IMR-90 (cell line): Measurements from ENCODE around the gene SLC4A11. TPM values are rescaled to one million over a fixed set of nuclear protein-coding genes. Genes with fewer than 3 reads are reported as not detected.

Experiments
- ATAC-seq: fragments of 200-7000 bp; cut with Tn5 transposase; 2 replicates; pipeline ENCODE4 v1.9.1; 2020; ENCODE audit warnings: low read depth, mild to moderate bottlenecking, moderate library complexity
- BruUV-seq: library from RNA; stranded (reverse); fragments of 400-500 nt; replicated peaks from 2 replicates; lab custom pipeline; 2021; lab: Mats Ljungman, UMichigan
- CTCF ChIA-PET: fragments of 300-600 bp; formaldehyde crosslinking; extraction: SDS; loops from one replicate; lab custom pipeline; 2021; ENCODE audit warnings: antibody characterized with exemption; lab: Yijun Ruan, JAX
- POLR2A ChIA-PET: fragments of 300-600 bp; sonication (Branson Sonifier 250); formaldehyde crosslinking; loops from one replicate; lab custom pipeline; 2022; ENCODE audit warnings: antibody characterized with exemption; ENCODE audit not compliant: unreplicated experiment; lab: Charles Lee
- DNase-seq: peaks from one replicate; pipeline ENCODE4 v3.0.0; 2013
- H2AFZ ChIP-seq: replicated peaks from 2 replicates; pipeline ENCODE3; 2013; ENCODE audit warnings: low read length, mild to moderate bottlenecking; ENCODE audit not compliant: poor library complexity
- H2AK5ac ChIP-seq: 2 replicates; pipeline ENCODE4 v1.6.1; 2013; ENCODE audit warnings: low read depth, low read length, inconsistent platforms
- H2AK9ac ChIP-seq: replicated peaks from 2 replicates; pipeline ENCODE3; 2013; ENCODE audit warnings: mild to moderate bottlenecking, low read depth, low read length, moderate library complexity; ENCODE audit not compliant: poor library complexity
- H2BK120ac ChIP-seq: 2 replicates; pipeline ENCODE4 v1.6.1; 2013; ENCODE audit warnings: low read depth, low read length, inconsistent platforms
- H2BK15ac ChIP-seq: 3 replicates; pipeline ENCODE4 v1.6.1; 2013; ENCODE audit warnings: low read depth, low read length, inconsistent platforms
- H2BK20ac ChIP-seq: 2 replicates; pipeline ENCODE4 v1.6.1; 2013; ENCODE audit warnings: low read depth, mild to moderate bottlenecking, inconsistent platforms, low read length, moderate library complexity
- H2BK5ac ChIP-seq: 2 replicates; pipeline ENCODE4 v1.6.1; 2013; ENCODE audit warnings: mild to moderate bottlenecking, low read depth, low read length, inconsistent platforms; ENCODE audit not compliant: poor library complexity, severe bottlenecking
- H3K14ac ChIP-seq: replicated peaks from 2 replicates; pipeline ENCODE4 v1.6.1; 2013; ENCODE audit warnings: low read depth, low read length, inconsistent platforms
- H3K18ac ChIP-seq: 2 replicates; pipeline ENCODE4 v1.6.1; 2013; ENCODE audit warnings: low read depth, low read length, control low read depth
- H3K23ac ChIP-seq: 2 replicates; pipeline ENCODE4 v1.6.1; 2013; ENCODE audit warnings: low read depth, low read length, inconsistent platforms
- H3K27ac ChIP-seq: 2 replicates; pipeline ENCODE4 v1.5.1; 2013; ENCODE audit warnings: mild to moderate bottlenecking, control low read depth, low read length; ENCODE audit not compliant: insufficient read depth
- H3K27me3 ChIP-seq: 2 replicates; pipeline ENCODE4 v1.6.1; 2013; ENCODE audit warnings: low read length; ENCODE audit not compliant: control insufficient read depth, insufficient read depth
- H3K36me3 ChIP-seq: 2 replicates; pipeline ENCODE4 v1.6.1; 2013; ENCODE audit warnings: low read length, mixed read lengths; ENCODE audit not compliant: control insufficient read depth, insufficient read depth
- H3K4ac ChIP-seq: 2 replicates; pipeline ENCODE4 v1.6.1; 2013; ENCODE audit warnings: low read depth, low read length, inconsistent platforms
- H3K4me1 ChIP-seq: 2 replicates; pipeline ENCODE4 v1.6.1; 2013; ENCODE audit warnings: low read length, mixed read lengths; ENCODE audit not compliant: control insufficient read depth, insufficient read depth
- H3K4me2 ChIP-seq: 2 replicates; pipeline ENCODE4 v1.6.1; 2013; ENCODE audit warnings: low read depth, mild to moderate bottlenecking, control low read depth, low read length, moderate library complexity
- H3K4me3 ChIP-seq: 2 replicates; pipeline ENCODE4 v1.5.1; 2013; ENCODE audit warnings: low read depth, mild to moderate bottlenecking, control low read depth, low read length, moderate library complexity; ENCODE audit not compliant: insufficient read depth
- H3K56ac ChIP-seq: 2 replicates; pipeline ENCODE4 v1.6.1; 2013; ENCODE audit warnings: low read length, inconsistent platforms; ENCODE audit not compliant: insufficient read depth; ENCODE audit errors: extremely low read depth
- H3K79me1 ChIP-seq, 2 experiments: 2 replicates each; pipeline ENCODE4 v1.6.1; 2013; ENCODE audit warnings: low read length in 2 of 2, inconsistent platforms in 1 of 2, low read depth in 1 of 2
- H3K9ac ChIP-seq: 2 replicates; pipeline ENCODE4 v1.6.1; 2013; ENCODE audit warnings: low read depth, low read length, control low read depth
- H3K9me1 ChIP-seq: 2 replicates; pipeline ENCODE4 v1.6.1; 2013; ENCODE audit warnings: low read length, inconsistent platforms; ENCODE audit not compliant: insufficient read depth
- H3K9me3 ChIP-seq: 2 replicates; pipeline ENCODE4 v1.6.1; 2013; ENCODE audit warnings: low read length; ENCODE audit not compliant: control insufficient read depth, insufficient read depth
- H4K20me1 ChIP-seq: 2 replicates; pipeline ENCODE4 v1.6.1; 2013; ENCODE audit warnings: low read length, inconsistent platforms; ENCODE audit not compliant: insufficient read depth
- H4K5ac ChIP-seq: 2 replicates; pipeline ENCODE4 v1.6.1; 2013; ENCODE audit warnings: mild to moderate bottlenecking, low read depth, low read length, control low read depth
- H4K8ac ChIP-seq, 2 experiments: 2 replicates each; pipeline ENCODE4 v1.6.1; 2013; ENCODE audit warnings: low read depth in 2 of 2, low read length in 2 of 2, control low read depth in 1 of 2, inconsistent platforms in 1 of 2
- H4K91ac ChIP-seq: 2 replicates; pipeline ENCODE4 v1.6.1; 2013; ENCODE audit warnings: low read depth, low read length, inconsistent platforms; ENCODE audit not compliant: insufficient read depth
- CEBPB ChIP-seq: IDR thresholded peaks from 2 replicates; pipeline ENCODE4 v1.6.1; 2012; ENCODE audit warnings: low read depth, low read length, improper control_type of control experiment
- CHD1 ChIP-seq: IDR thresholded peaks from 2 replicates; pipeline ENCODE4 v1.6.1; 2012; ENCODE audit warnings: low read depth, low read length, improper control_type of control experiment
- MXI1 ChIP-seq: IDR thresholded peaks from 2 replicates; pipeline ENCODE4 v1.6.1; 2012; ENCODE audit warnings: low read depth, mild to moderate bottlenecking, low read length, moderate library complexity, borderline replicate concordance
- NFE2L2 ChIP-seq: fragments of 150-350 bp; IDR thresholded peaks from 2 replicates; pipeline ENCODE4 v1.6.1; 2016; ENCODE audit warnings: low read depth, mild to moderate bottlenecking, low read length
- USF2 ChIP-seq: fragments of 150-350 bp; IDR thresholded peaks from 2 replicates; pipeline ENCODE4 v1.6.1; 2017; ENCODE audit warnings: mild to moderate bottlenecking, antibody characterized with exemption, low read length, low read depth
- WGBS, 2 experiments: methylation state at CpG; one replicate each; pipeline versions ENCODE4 v1.1.5 to v1.1.7; 2013; ENCODE audit warnings: missing lambda C conversion rate in 2 of 2; ENCODE audit not compliant: insufficient read length in 1 of 2; ENCODE audit errors: extremely low coverage in 2 of 2; 5-methylcytosine and 5-hydroxymethylcytosine counted together
- dilution Hi-C: fragments of 300-500 bp; cut with HindIII; formaldehyde crosslinking; loops from one replicate; pipeline ENCODE4 v1.14.3; 2018; ENCODE audit warnings: low sequenced_read_pairs; ENCODE audit not compliant: unreplicated experiment
- in situ Hi-C: fragments of 300-500 bp; cut with MboI; formaldehyde crosslinking; loops from 3 replicates; pipeline ENCODE4 v1.14.3; 2019; ENCODE audit warnings: low sequenced_read_pairs, inconsistent platforms, mixed read lengths
- intact Hi-C: fragments of 100-400 bp; cut with micrococcal nuclease; formaldehyde crosslinking; loops from 2 replicates; pipeline ENCODE4 v1.10.0; 2022
- polyA plus RNA-seq, 3 experiments: library from polyadenylated mRNA; depleted of rRNA; stranded (reverse); fragments of >200 nt; gene quantifications; 2 replicates each; pipeline ENCODE4 v1.2.3, GENCODE V29; 2012; ENCODE audit warnings: low replicate concordance in 1 of 3
- total RNA-seq: library from RNA; depleted of rRNA; stranded (reverse); fragments of >200 nt; gene quantifications from 2 replicates; pipeline ENCODE4 v1.2.3, GENCODE V29; 2012

The SLC4A11 gene
- total and polyA plus RNA-seq, 2 of the 4 experiments (the other 2 are of a cell fraction): 0.36 to 0.79 TPM

GRCh38 chr20:3199976-3200755 lies 38.8 kb downstream of the SLC4A11 start:
- no peak overlapping the region for H3K4ac ChIP-seq
- H2BK120ac ChIP-seq: no peak overlapping the region
- H2AK5ac ChIP-seq: no peak overlapping the region
- intact Hi-C loops: no loop called here
- H3K23ac ChIP-seq: no peak overlapping the region
- H3K9me3 ChIP-seq: no peaks in the 10 kb centered on the region
- dilution Hi-C loops: no loop called here
- peaks cover 7% of the 10 kb centered on the region for H3K4me1 ChIP-seq
- H3K4me3 ChIP-seq: no peak overlapping the region
- ChIA-PET CTCF (interaction anchor here (0.9 kb wide), 1 partner anchor 147 kb away, joined by 3 read pairs; no protein-coding TSS in a partner anchor), POLR2A (no interaction called here)
- H3K14ac ChIP-seq: no peak overlapping the region
- H3K4me2 ChIP-seq: no peak overlapping the region
- peaks cover 29% of the 10 kb centered on the region for H3K36me3 ChIP-seq
- no peaks in the 10 kb centered on the region for H3K27me3 ChIP-seq
- H3K9me1 ChIP-seq: 0 out of 2 replicates have a peak, but pooled peaks cover 3% of the 10 kb centered on the region
- H3K56ac ChIP-seq: no peak overlapping the region
- peaks cover 19 to 27% of the 10 kb centered on the region in 2 experiments for H3K79me1 ChIP-seq
- WGBS, 2 experiments: 100% methylated on average over 2 of the region's 27 CpGs; no CpG with 5 or more reads in 1 of the 2 experiments
- no peak overlapping the region for H4K8ac ChIP-seq
- H4K5ac ChIP-seq: no peak overlapping the region
- H2BK15ac ChIP-seq: no peak overlapping the region
- DNase-seq (no peak), ATAC-seq (no peak)
- H2BK20ac ChIP-seq: no peak overlapping the region
- no TSS peak for BruUV-seq
- no peak overlapping the region for H3K18ac ChIP-seq
- H3K9ac ChIP-seq: no peak overlapping the region
- TF ChIP-seq NFE2L2 (no peak), MXI1 (no peak), CHD1 (no peak), USF2 (no peak), CEBPB (no peak)
- no peak overlapping the region for H2AFZ ChIP-seq
- no peak overlapping the region for H2AK9ac ChIP-seq
- H2BK5ac ChIP-seq: no peak overlapping the region
- H4K20me1 ChIP-seq: no peaks in the 10 kb centered on the region
- in situ Hi-C loops: no loop called here
- H4K91ac ChIP-seq: no peak overlapping the region
- H3K27ac ChIP-seq: no peak overlapping the region
